ENCODE results near the gene MGA.

The MGA gene

DNA sequence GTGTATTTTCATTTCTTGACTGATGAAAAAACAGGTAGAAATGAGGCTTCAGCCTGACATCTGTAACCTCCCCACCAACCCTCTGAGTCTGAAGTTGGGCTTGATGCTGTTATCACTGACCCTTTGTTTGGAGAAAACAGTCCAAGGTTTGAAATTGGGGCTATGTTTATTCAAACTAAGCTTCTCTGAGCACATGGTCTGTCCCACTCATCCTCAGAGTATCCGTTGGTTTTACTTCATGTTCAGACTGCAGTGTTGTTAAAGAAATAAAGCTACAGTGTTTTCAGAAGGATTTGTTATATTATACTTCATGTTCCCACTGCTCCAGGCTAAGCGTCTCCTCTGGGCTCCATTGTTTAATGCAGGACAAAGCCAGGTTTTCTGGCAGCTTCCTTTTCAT is 120.1 kb downstream of the MGA start:
- Histone ChIP-seq H3K4ac (ENCODE audit: low read length) (no peak overlapping the region), H3K4me2 (ENCODE audit: insufficient read depth, low read length, poor library complexity, severe bottlenecking) (no peak overlapping the region), H3K4me1 (ENCODE audit: control insufficient read depth in 2 of 2, insufficient read depth in 1 of 2, low read depth in 1 of 2, low read length in 2 of 2) (peaks cover 12 to 13% of the 10 kb centered on the region in 2 donors), H4K8ac (ENCODE audit: low read depth, low read length) (no peak overlapping the region), H2AFZ (ENCODE audit: low read length) (no peak overlapping the region), H3K23ac (ENCODE audit: low read depth, low read length, poor library complexity) (no peak overlapping the region), H2AK5ac (ENCODE audit: low read depth, low read length) (no peak overlapping the region), H3K36me3 (replicated peaks in 1 of 2; ENCODE audit: control insufficient read depth in 2 of 2, insufficient read depth in 2 of 2, low read length in 2 of 2) (no peaks in the 10 kb centered on the region), H3K27me3 (ENCODE audit: control insufficient read depth in 3 of 3, insufficient read depth in 3 of 3, low read depth in 1 of 3, low read length in 3 of 3) (no peaks in the 10 kb centered on the region), H2BK120ac (ENCODE audit: low read depth, low read length) (no peak overlapping the region), H2BK15ac (ENCODE audit: low read length) (no peak overlapping the region), H3K9me3 (replicated peaks in 1 of 2; ENCODE audit: control insufficient read depth in 2 of 2, insufficient read depth in 1 of 2, low read depth in 1 of 2, low read length in 2 of 2) (no peaks in the 10 kb centered on the region), H3K14ac (ENCODE audit: low read length) (no peak overlapping the region), H2BK5ac (ENCODE audit: low read length) (no peak overlapping the region), H2BK12ac (ENCODE audit: low read length) (no peak overlapping the region), H4K91ac (ENCODE audit: low read depth, low read length, poor library complexity) (no peak overlapping the region), H3K4me3 (ENCODE audit: low read length in 2 of 2) (no peak overlapping the region), H3K18ac (ENCODE audit: low read length) (no peak overlapping the region), H3K9ac (ENCODE audit: low read depth, low read length, poor library complexity) (no peak overlapping the region), H3K27ac (replicated peaks; ENCODE audit: low read length) (no peak overlapping the region), H3K79me1 (ENCODE audit: low read depth, low read length) (no peaks in the 10 kb centered on the region)
- no CpG with 5 or more reads among the region's 2 CpGs for WGBS, 2 donors (ENCODE audit: extremely low coverage in 2 of 2, insufficient read length in 2 of 2, insufficient replicate concordance in 1 of 2)
- DNase-seq (ENCODE audit: low spot score) = no peak

DNA sequence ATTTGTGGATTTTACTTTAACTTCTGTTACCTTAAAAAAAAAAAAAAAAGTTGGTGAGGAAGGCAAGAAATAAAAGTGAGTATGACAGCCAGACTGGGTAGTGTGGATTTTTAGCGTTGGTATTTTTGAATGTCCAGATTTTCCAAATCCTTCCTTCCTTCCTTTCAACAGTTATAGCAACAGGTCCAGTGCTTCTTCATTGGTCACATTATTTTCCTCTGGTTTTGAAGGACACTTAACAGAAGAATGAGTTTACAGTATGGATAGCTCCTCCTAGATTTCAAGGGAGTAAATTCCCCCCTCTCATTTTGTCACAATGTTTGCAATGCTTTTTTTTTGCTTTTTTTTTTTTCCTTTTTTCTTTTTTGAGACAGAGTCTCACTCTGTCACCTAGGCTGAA is 120.5 kb downstream of the MGA start:
- Histone ChIP-seq H3K23ac (ENCODE audit: low read depth, low read length, poor library complexity) (no peak overlapping the region), H3K9ac (ENCODE audit: low read depth, low read length, poor library complexity) (no peak overlapping the region), H2BK12ac (ENCODE audit: low read length) (no peak overlapping the region), H3K9me3 (replicated peaks in 1 of 2; ENCODE audit: control insufficient read depth in 2 of 2, insufficient read depth in 1 of 2, low read depth in 1 of 2, low read length in 2 of 2) (no peaks in the 10 kb centered on the region), H3K27ac (replicated peaks; ENCODE audit: low read length) (no peak overlapping the region), H2BK5ac (ENCODE audit: low read length) (no peak overlapping the region), H3K4me1 (ENCODE audit: control insufficient read depth in 2 of 2, insufficient read depth in 1 of 2, low read depth in 1 of 2, low read length in 2 of 2) (peaks cover 7 to 9% of the 10 kb centered on the region in 2 donors), H2BK15ac (ENCODE audit: low read length) (no peak overlapping the region), H3K4me3 (ENCODE audit: low read length in 2 of 2) (no peak overlapping the region), H2AK5ac (ENCODE audit: low read depth, low read length) (no peak overlapping the region), H3K36me3 (replicated peaks in 1 of 2; ENCODE audit: control insufficient read depth in 2 of 2, insufficient read depth in 2 of 2, low read length in 2 of 2) (no peaks in the 10 kb centered on the region), H3K4ac (ENCODE audit: low read length) (no peak overlapping the region), H3K27me3 (ENCODE audit: control insufficient read depth in 3 of 3, insufficient read depth in 3 of 3, low read depth in 1 of 3, low read length in 3 of 3) (no peaks in the 10 kb centered on the region), H2BK120ac (ENCODE audit: low read depth, low read length) (no peak overlapping the region), H3K18ac (ENCODE audit: low read length) (no peak overlapping the region), H3K4me2 (ENCODE audit: insufficient read depth, low read length, poor library complexity, severe bottlenecking) (no peak overlapping the region), H4K91ac (ENCODE audit: low read depth, low read length, poor library complexity) (no peak overlapping the region), H4K8ac (ENCODE audit: low read depth, low read length) (no peak overlapping the region), H3K14ac (ENCODE audit: low read length) (no peak overlapping the region), H3K79me1 (ENCODE audit: low read depth, low read length) (no peaks in the 10 kb centered on the region), H2AFZ (ENCODE audit: low read length) (no peak overlapping the region)
- DNase-seq (ENCODE audit: low spot score) = no peak
- no CpG with 5 or more reads among the region's 1 CpG for WGBS, 2 donors (ENCODE audit: extremely low coverage in 2 of 2, insufficient read length in 2 of 2, insufficient replicate concordance in 1 of 2)

DNA sequence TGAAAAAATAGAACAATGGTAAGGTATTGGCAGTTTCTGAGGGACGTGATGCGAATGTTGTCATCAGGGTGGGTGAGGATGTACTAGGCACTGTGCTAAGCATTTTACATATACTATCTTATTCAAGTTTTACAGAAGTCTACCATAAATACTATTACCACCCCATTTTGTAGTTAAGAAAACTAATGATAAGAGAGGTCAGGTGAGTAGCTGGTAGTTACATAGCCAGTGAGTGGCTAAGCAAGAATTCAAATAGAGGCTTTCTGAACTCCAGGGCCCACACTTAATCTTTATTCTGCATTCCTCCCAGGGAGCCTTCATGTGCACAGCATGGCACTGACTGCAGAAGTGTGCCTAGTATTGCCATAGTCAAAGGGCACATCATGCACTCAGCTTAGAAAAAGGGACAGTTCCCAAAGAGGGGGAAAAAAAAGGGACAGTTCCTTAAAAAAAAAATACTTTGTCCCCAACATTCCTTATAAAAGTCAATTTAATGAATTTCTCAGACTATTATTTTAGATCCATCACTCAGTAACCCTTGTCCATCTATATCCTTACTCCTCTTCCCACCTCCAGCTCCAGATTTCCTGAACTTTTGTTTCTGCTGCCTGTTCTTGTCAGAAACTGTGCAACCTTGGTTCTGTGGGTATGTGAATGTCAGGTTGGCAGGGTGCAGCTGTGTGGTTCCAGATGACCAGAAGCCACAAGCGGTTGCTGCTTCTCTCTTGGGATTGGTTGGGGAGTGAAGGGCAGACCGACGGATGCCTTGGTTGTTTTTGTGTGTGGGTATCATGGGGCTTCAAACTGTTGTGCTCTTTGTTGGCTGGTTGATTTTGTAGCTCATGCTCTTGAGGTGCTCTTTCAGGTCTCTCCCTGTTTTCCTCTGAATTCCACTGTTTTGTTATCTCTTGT is 122.4 kb downstream of the MGA start:
- Histone ChIP-seq H3K36me3 (replicated peaks in 1 of 2; ENCODE audit: control insufficient read depth in 2 of 2, insufficient read depth in 2 of 2, low read length in 2 of 2) (no peaks in the 10 kb centered on the region), H2AFZ (ENCODE audit: low read length) (no peak overlapping the region), H3K14ac (ENCODE audit: low read length) (no peak overlapping the region), H4K8ac (ENCODE audit: low read depth, low read length) (no peak overlapping the region), H3K27ac (replicated peaks; ENCODE audit: low read length) (no peak overlapping the region), H3K4me1 (ENCODE audit: control insufficient read depth in 2 of 2, insufficient read depth in 1 of 2, low read depth in 1 of 2, low read length in 2 of 2) (peaks cover 7 to 9% of the 10 kb centered on the region in 2 donors), H2AK5ac (ENCODE audit: low read depth, low read length) (no peak overlapping the region), H3K27me3 (ENCODE audit: control insufficient read depth in 3 of 3, insufficient read depth in 3 of 3, low read depth in 1 of 3, low read length in 3 of 3) (no peaks in the 10 kb centered on the region), H3K18ac (ENCODE audit: low read length) (no peak overlapping the region), H2BK15ac (ENCODE audit: low read length) (no peak overlapping the region), H4K91ac (ENCODE audit: low read depth, low read length, poor library complexity) (no peak overlapping the region), H3K79me1 (ENCODE audit: low read depth, low read length) (no peaks in the 10 kb centered on the region), H2BK5ac (ENCODE audit: low read length) (no peak overlapping the region), H3K9me3 (replicated peaks in 1 of 2; ENCODE audit: control insufficient read depth in 2 of 2, insufficient read depth in 1 of 2, low read depth in 1 of 2, low read length in 2 of 2) (no peaks in the 10 kb centered on the region), H2BK120ac (ENCODE audit: low read depth, low read length) (no peak overlapping the region), H3K4ac (ENCODE audit: low read length) (no peak overlapping the region), H3K23ac (ENCODE audit: low read depth, low read length, poor library complexity) (no peak overlapping the region), H3K4me3 (ENCODE audit: low read length in 2 of 2) (no peak overlapping the region), H2BK12ac (ENCODE audit: low read length) (no peak overlapping the region), H3K9ac (ENCODE audit: low read depth, low read length, poor library complexity) (no peak overlapping the region), H3K4me2 (ENCODE audit: insufficient read depth, low read length, poor library complexity, severe bottlenecking) (no peak overlapping the region)
- DNase-seq (ENCODE audit: low spot score) = no peak
- no CpG with 5 or more reads among the region's 5 CpGs for WGBS, 2 donors (ENCODE audit: extremely low coverage in 2 of 2, insufficient read length in 2 of 2, insufficient replicate concordance in 1 of 2)

DNA sequence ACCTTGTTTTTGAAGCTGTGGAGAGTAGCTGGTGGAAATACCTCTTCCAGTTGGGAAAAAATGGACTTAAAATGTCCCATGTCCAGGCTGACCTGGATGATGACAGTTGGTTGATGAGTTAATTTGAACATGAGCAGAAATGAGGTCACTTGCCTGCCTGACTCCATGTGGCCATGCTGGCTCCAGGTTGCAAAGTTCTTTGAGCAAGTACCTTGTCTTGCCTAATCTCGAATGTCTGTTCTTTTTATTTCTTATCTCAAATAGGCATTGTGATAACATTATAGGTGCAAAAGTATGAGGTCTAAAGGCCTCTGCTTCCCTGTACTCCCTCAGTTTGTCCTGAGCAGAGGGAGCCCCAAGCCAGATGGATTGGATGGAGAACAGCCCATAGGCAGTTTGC is 123.1 kb downstream of the MGA start:
- H3K18ac ChIP-seq (ENCODE audit: low read length) = no peak overlapping the region
- H3K9ac ChIP-seq (ENCODE audit: low read depth, low read length, poor library complexity) = no peak overlapping the region
- H3K23ac ChIP-seq (ENCODE audit: low read depth, low read length, poor library complexity) = no peak overlapping the region
- no peak overlapping the region for H2BK12ac ChIP-seq (ENCODE audit: low read length)
- no CpG with 5 or more reads among the region's 1 CpG for WGBS, 2 donors (ENCODE audit: extremely low coverage in 2 of 2, insufficient read length in 2 of 2, insufficient replicate concordance in 1 of 2)
- H3K36me3 ChIP-seq (replicated peaks in 1 of 2; ENCODE audit: control insufficient read depth in 2 of 2, insufficient read depth in 2 of 2, low read length in 2 of 2) = no peaks in the 10 kb centered on the region
- H3K14ac ChIP-seq (ENCODE audit: low read length) = no peak overlapping the region
- DNase-seq (ENCODE audit: low spot score) = no peak
- H4K91ac ChIP-seq (ENCODE audit: low read depth, low read length, poor library complexity) = no peak overlapping the region
- H3K4me1 ChIP-seq (ENCODE audit: control insufficient read depth in 2 of 2, insufficient read depth in 1 of 2, low read depth in 1 of 2, low read length in 2 of 2) = peaks cover 7 to 9% of the 10 kb centered on the region in 2 donors
- H2AFZ ChIP-seq (ENCODE audit: low read length) = no peak overlapping the region
- no peak overlapping the region for H3K4me2 ChIP-seq (ENCODE audit: insufficient read depth, low read length, poor library complexity, severe bottlenecking)
- H2AK5ac ChIP-seq (ENCODE audit: low read depth, low read length) = no peak overlapping the region
- no peaks in the 10 kb centered on the region for H3K79me1 ChIP-seq (ENCODE audit: low read depth, low read length)
- H3K27me3 ChIP-seq (ENCODE audit: control insufficient read depth in 3 of 3, insufficient read depth in 3 of 3, low read depth in 1 of 3, low read length in 3 of 3) = no peaks in the 10 kb centered on the region
- no peak overlapping the region for H3K4me3 ChIP-seq (ENCODE audit: low read length in 2 of 2)
- no peaks in the 10 kb centered on the region for H3K9me3 ChIP-seq (replicated peaks in 1 of 2; ENCODE audit: control insufficient read depth in 2 of 2, insufficient read depth in 1 of 2, low read depth in 1 of 2, low read length in 2 of 2)
- no peak overlapping the region for H4K8ac ChIP-seq (ENCODE audit: low read depth, low read length)
- H2BK120ac ChIP-seq (ENCODE audit: low read depth, low read length) = no peak overlapping the region
- H2BK15ac ChIP-seq (ENCODE audit: low read length) = no peak overlapping the region
- no peak overlapping the region for H3K27ac ChIP-seq (replicated peaks; ENCODE audit: low read length)
- no peak overlapping the region for H2BK5ac ChIP-seq (ENCODE audit: low read length)
- H3K4ac ChIP-seq (ENCODE audit: low read length) = no peak overlapping the region

Measured in neuronal stem cell (in vitro differentiated cells).